SK-N-MC (cell line): Measurements from ENCODE around the gene HPCAL1.

Experiments used
- DNase-seq: peaks from one replicate; pipeline ENCODE4 v3.0.0-alpha.2; 2011; ENCODE audit warnings: low read depth, low spot score
- H3K27ac ChIP-seq: fragments of 200-600 bp; sonication (generic); 2 replicates; pipeline ENCODE4 v1.5.1; 2016; ENCODE audit warnings: mixed run types
- H3K36me3 ChIP-seq: fragments of 200-600 bp; sonication (generic); 2 replicates; pipeline ENCODE4 v1.6.1; 2017; ENCODE audit warnings: antibody characterized with exemption, low read length, mixed read lengths; ENCODE audit not compliant: insufficient read depth
- H3K4me3 ChIP-seq: fragments of 200-600 bp; sonication (generic); 2 replicates; pipeline ENCODE4 v1.5.1; 2016
- H3K9ac ChIP-seq: fragments of 200-600 bp; sonication (generic); 2 replicates; pipeline ENCODE4 v1.8.0; 2017; ENCODE audit warnings: mixed run types, mixed read lengths; ENCODE audit not compliant: insufficient read length
- H3K9me3 ChIP-seq: fragments of 200-600 bp; sonication (generic); 2 replicates; pipeline ENCODE4 v1.6.1; 2017; ENCODE audit warnings: low read depth, mild to moderate bottlenecking, antibody characterized with exemption, low read length, moderate library complexity, mixed read lengths
- EZH2 ChIP-seq: fragments of 200-600 bp; sonication (generic); IDR thresholded peaks from one replicate; pipeline ENCODE4 v1.6.1; 2017; ENCODE audit warnings: antibody characterized with exemption
- FOXP2 ChIP-seq: optimal IDR thresholded peaks from 2 replicates; pipeline ENCODE3; 2011; ENCODE audit warnings: mild to moderate bottlenecking, moderate library complexity; ENCODE audit not compliant: insufficient read depth; ENCODE audit errors: extremely low read length, control extremely low read depth
- POLR2AphosphoS5 ChIP-seq: IDR thresholded peaks from 2 replicates; pipeline ENCODE4 v1.6.1; 2012; ENCODE audit warnings: mild to moderate bottlenecking, low read depth, low read length, borderline replicate concordance

The HPCAL1 gene

DNA sequence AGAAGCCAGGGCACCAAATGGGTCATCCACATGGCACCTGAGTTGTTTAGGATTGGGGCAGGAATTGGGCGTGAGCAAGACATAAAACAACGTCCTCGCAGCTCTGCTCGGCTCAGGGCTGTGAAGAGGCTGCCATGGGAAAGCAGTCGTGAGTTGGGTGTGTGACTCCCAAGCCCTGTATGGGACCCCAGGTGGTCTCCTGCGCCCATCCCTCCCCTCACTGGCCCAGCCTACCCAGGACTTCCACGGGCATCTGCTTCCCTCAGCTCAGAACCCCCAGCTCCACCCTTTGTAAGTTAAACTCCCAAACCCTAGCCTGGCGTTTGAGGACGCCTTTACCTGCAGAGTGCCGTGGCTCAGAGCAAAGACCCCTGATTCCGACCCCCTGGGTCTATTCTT lies 23.2 kb upstream of the HPCAL1 start:
- TF ChIP-seq POLR2AphosphoS5 (no peak), FOXP2 (no peak), EZH2 (no peak)

DNA sequence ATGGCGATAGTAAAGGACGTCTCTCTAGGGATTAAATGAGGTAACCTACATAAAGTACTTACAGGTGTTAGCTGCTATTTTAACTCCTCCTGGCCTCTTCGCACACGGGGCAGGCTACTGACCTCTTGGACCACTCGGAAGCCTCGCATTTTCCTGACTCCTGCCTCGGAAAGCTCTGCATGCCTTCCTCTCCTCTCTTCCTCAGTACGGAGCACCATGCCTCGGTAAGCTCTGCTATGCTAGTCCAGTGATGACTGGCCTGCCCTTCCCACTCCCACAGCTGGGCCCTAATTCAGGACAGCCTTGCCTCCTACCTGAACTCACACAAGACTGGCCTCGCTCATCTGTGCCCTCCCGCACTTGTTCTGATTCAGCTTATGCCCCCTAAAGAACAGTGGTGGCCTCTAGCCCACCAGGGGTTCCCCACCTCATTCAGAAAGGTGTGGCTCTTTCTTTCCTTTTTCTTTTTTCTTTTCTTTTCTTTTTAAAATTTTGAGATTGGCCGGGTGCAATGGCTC lies 22.7 kb upstream of the HPCAL1 start:
- Histone ChIP-seq H3K4me3 (no peak overlapping the region), H3K9ac (no peak overlapping the region), H3K9me3 (no peaks in the 10 kb centered on the region), H3K27ac (no peak overlapping the region), H3K36me3 (no peaks in the 10 kb centered on the region)
- no peak for DNase-seq
- no peak for TF ChIP-seq FOXP2
- TF ChIP-seq EZH2, result no peak
- TF ChIP-seq POLR2AphosphoS5, result no peak

More for the DNA sequence above, 23.2 kb upstream of the HPCAL1 start:
- no peak overlapping the region for H3K4me3 ChIP-seq
- H3K9ac ChIP-seq, result no peak overlapping the region
- H3K36me3 ChIP-seq, result no peaks in the 10 kb centered on the region
- H3K27ac ChIP-seq, result no peak overlapping the region
- H3K9me3 ChIP-seq, result no peaks in the 10 kb centered on the region
- DNase-seq, result no peak

DNA sequence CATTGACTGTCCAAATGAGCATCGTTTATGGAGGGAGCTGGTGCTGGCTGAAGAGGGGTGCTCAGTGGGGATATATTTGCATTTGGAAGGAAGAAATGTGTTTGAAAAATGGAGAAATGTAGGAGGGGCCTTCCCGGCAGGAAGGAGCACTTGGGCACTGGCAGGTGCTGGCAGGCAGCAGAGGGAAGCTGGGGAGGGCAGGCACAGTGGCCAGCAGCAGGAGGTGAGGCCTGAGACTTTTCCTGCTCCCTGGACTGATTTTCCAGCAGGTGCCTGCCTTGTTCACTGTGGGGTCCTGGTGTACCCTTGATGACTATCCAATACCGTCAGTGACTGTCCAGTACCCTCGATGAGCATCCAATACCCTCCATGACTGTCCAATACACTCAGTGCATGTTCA lies 20.8 kb upstream of the HPCAL1 start:
- Histone ChIP-seq H3K4me3 (no peak overlapping the region), H3K9me3 (no peaks in the 10 kb centered on the region), H3K9ac (no peak overlapping the region), H3K36me3 (no peaks in the 10 kb centered on the region), H3K27ac (no peak overlapping the region)
- TF ChIP-seq EZH2 (no peak), FOXP2 (no peak), POLR2AphosphoS5 (no peak)
- no peak for DNase-seq

DNA sequence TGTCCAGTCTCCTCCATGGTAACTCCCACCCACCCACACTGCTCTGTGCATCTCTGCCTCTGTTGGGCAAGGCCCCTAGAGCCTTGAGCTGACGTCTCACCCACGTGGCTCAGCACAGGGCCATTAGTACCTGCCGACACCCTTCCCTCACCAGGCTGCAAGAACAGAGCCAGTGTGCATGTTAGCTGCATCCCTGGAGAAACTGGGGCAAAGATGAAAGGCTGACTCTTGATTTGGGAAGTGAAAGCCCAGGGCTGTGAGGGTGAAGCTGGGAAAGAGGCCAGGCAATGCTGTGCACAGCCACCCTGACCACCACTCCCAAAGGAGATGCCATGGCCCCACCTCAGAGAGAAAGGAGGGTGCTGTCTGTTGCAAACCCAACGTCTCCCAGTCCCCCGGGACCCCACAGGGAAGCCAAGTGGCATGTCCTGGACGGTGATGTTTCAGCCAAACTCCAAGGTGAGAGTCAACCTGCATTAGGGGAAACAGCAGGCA lies 20.0 kb upstream of the HPCAL1 start:
- Histone ChIP-seq H3K36me3 (no peaks in the 10 kb centered on the region), H3K9ac (no peak overlapping the region), H3K27ac (no peak overlapping the region), H3K4me3 (no peak overlapping the region), H3K9me3 (no peaks in the 10 kb centered on the region)
- DNase-seq, result no peak
- no peak for TF ChIP-seq FOXP2
- TF ChIP-seq EZH2, result no peak
- TF ChIP-seq POLR2AphosphoS5, result no peak

DNA sequence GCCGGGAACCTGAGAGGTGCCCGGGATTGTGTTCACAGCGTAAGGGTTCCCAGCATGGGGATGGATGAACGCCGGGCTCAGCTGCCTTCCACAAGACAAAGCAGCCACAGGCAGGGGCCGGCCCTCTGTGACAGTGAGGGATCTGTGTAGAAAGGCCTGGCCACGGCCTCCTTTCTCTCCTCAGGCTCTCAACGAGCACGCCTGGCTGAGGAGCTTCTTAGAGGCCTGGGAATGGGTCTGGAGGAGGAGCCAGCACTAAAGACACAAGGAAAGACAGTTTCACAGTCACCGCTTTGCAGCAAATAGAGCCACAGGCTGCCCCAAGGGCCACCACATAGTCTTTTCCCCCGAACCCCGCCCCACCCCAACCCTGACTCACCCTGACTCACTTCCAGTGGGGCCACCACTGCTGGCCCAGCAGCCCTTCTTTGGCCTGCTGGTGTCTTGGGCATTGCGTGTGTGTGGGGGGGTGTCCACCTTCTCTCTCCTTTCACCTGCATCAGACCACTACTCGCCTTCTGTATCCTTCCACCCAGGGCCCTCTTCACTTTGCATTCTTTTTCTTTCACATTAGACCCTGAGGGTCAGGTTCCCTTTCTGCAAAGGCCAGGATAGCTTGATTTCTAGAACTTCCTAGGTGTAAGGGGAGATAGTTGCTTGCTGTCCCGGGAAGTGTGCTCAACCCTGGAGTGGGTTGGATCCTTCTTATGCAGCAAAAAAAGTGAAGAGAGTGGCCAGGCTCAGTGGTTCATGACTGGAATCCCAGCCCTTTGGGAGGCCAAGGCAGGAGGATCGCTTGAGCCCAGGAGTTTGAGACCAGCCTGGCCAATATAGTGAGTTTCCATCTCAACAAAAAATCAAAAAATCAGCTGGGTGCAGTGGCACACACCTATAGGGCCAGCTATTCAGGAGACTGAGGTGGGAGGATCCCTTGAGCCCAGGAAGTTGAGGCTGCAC lies 19.3 kb upstream of the HPCAL1 start:
- Histone ChIP-seq H3K36me3 (no peaks in the 10 kb centered on the region), H3K9me3 (no peaks in the 10 kb centered on the region), H3K9ac (no peak overlapping the region), H3K27ac (no peak overlapping the region), H3K4me3 (no peak overlapping the region)
- TF ChIP-seq FOXP2 (no peak), POLR2AphosphoS5 (no peak), EZH2 (no peak)
- no peak for DNase-seq

DNA sequence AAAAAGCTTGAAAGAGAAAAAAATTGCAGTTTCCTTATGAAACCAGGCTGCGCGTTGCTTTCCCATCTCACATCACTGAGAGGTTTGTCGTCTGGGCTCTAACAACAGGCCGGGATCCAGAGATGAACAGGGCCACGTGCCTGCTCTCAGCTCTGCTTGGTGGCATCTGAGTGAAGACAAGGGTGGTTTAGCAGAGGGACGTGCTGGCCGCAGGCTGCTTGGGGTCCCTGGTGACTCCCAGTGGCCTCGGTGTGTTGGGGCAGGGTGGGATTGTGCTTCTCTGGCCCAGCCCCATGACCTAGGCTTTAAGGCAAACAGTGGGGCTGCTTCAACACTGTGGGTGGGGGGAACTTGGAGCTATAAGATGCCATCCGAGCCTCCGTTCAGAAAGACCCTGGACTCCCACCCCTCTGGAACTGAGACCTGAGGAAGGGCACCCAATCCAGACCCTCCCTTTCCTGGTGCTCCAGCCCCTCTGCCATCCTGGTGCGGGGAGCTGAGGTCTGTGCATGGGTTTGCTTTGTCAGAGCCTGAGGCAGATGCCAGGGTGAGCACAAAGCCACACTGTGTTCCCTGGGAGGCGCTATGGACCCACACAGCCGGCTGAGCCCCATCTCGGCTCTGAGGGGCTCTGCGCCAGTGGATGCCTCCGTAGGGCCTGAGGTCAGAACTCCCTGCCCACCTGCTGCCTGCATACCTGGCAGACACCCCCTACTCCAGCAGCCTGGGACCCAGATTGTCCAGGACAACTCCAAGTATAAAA lies 18.4 kb upstream of the HPCAL1 start:
- no peak for DNase-seq
- H3K36me3 ChIP-seq, result no peaks in the 10 kb centered on the region
- H3K9ac ChIP-seq, result no peak overlapping the region
- H3K4me3 ChIP-seq, result no peak overlapping the region
- H3K27ac ChIP-seq, result no peak overlapping the region
- TF ChIP-seq FOXP2 (no peak), EZH2 (no peak)
- no peaks in the 10 kb centered on the region for H3K9me3 ChIP-seq

DNA sequence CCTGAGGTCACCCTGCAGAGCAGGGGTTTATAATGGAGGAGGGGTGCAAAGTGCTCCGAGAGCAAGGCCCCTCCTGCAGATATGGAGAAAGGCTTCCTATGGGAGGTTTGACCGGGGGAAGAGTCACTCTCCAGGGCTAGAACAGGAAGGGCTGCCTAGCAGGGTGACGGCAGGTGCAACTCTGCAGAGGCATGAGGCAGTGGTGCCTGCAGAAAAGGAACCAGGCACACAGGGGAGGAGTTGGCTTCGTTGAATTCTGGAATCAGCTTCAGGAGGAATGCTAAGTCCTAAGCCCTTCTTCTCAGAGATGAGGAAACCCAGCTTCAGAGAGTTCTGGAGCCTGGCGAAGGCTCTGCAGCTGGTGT lies 17.5 kb upstream of the HPCAL1 start:
- no peak overlapping the region for H3K9ac ChIP-seq
- no peaks in the 10 kb centered on the region for H3K9me3 ChIP-seq
- DNase-seq, result no peak
- H3K4me3 ChIP-seq, result no peak overlapping the region
- no peak overlapping the region for H3K27ac ChIP-seq
- H3K36me3 ChIP-seq, result no peaks in the 10 kb centered on the region
- no peak for TF ChIP-seq FOXP2
- no peak for TF ChIP-seq POLR2AphosphoS5
- TF ChIP-seq EZH2, result no peak

DNA sequence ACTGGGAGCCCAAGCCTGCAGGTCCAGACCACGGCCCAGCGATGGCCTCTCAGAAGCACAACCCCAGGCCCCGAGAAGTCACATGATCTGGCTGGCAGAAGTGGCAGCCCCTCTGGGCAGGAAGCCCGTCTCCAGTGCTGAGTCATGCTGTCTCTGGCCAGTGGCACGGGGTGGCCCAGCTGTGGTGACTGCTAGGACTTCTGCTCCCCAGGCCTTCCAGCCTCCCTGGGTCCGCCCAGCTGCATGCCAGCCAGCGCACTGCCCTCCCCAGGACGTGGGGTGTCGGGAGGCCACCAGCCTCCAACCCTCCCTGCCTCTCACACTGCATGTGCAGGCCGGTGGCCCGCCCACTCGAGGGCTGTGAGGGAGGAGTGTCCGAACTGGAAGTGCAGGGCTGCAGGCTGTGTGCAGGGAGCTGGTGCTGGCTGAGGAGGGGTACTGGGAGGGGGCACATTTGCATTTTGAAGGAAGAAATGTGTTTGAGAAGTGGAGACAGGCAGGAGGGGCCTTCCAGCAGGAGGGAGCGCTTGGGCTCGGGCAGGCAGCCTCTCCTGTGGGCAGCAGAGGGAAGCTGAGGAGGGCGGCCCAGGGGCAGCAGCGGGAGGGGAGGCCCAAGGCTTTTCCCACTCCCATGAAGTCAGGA lies 17.0 kb upstream of the HPCAL1 start:
- DNase-seq, result no peak
- H3K4me3 ChIP-seq, result no peak overlapping the region
- no peak overlapping the region for H3K27ac ChIP-seq
- H3K9ac ChIP-seq, result no peak overlapping the region
- TF ChIP-seq POLR2AphosphoS5 (no peak), FOXP2 (no peak), EZH2 (no peak)
- no peaks in the 10 kb centered on the region for H3K36me3 ChIP-seq
- no peaks in the 10 kb centered on the region for H3K9me3 ChIP-seq
